ENCODE results near the gene ASPSCR1. TPM values are rescaled to one million over a fixed set of nuclear protein-coding genes. Genes with fewer than 3 reads are reported as not detected.

The ASPSCR1 gene
- total and polyA plus RNA-seq, 2 of the 13 experiments (the other 11 are each of a cell fraction or from before 2014, with no cell fraction given) = 274 to 314 TPM

DNA sequence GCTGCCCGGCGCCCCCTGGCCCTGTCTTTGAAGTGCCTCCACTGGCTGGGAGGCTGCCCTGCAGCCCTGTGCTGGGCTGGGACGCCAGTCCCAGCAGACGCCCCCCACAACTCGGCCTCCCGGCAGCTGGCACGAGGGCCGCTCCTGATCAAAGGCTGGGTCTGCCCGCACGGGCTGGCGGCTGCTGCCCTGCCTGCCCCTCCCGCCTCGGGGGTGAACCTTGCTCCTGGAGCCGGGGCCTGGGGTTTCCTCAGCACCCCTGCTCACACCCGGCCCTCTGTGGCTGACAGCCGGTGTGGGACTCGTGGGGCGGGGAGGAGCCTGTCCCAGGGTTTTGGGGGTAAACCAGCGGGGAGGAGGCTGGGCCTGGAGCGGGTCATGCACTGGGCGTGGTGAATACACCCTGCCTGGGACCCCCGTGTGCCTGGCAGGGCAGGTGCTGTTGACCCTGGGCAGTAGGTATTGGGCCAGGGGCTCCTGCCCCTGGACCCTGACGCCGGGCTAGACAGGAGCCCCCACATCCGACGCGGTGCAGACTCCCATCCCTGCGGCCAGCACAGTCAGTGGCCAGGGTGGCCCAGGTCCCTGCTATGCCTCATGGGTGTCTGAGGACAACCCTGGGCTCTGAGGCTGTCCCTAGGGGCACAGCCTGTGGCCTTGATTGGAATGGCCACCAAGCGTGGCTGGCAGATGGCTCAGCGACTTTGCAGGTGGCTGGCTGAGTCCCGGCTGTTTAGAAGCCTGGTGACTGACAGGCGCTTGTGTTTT lies 23.6 kb downstream of the ASPSCR1 start (continued):
- TF ChIP-seq, protein P1, sequence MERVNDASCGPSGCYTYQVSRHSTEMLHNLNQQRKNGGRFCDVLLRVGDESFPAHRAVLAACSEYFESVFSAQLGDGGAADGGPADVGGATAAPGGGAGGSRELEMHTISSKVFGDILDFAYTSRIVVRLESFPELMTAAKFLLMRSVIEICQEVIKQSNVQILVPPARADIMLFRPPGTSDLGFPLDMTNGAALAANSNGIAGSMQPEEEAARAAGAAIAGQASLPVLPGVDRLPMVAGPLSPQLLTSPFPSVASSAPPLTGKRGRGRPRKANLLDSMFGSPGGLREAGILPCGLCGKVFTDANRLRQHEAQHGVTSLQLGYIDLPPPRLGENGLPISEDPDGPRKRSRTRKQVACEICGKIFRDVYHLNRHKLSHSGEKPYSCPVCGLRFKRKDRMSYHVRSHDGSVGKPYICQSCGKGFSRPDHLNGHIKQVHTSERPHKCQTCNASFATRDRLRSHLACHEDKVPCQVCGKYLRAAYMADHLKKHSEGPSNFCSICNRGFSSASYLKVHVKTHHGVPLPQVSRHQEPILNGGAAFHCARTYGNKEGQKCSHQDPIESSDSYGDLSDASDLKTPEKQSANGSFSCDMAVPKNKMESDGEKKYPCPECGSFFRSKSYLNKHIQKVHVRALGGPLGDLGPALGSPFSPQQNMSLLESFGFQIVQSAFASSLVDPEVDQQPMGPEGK (CRISPR knock-in tag; IDR thresholded peaks at IDR 0.05) = peak; percentile 99
- TF ChIP-seq BCL3 (CRISPR knock-in tag; IDR thresholded peaks at IDR 0.05) = no peak; the same call in 1 of the 2 replicates
- peak; percentile 96 for TF ChIP-seq TGIF2 (CRISPR knock-in tag; IDR thresholded peaks at IDR 0.05)
- peak; percentile 99 for TF ChIP-seq ZGPAT (CRISPR knock-in tag; IDR thresholded peaks at IDR 0.05)
- TF ChIP-seq ZNF24 (IDR thresholded peaks at IDR 0.05) = peak; percentile 55; the same call in 1 of the 2 replicates
- no peak for TF ChIP-seq MLLT10 (CRISPR knock-in tag; IDR thresholded peaks at IDR 0.05)
- TF ChIP-seq PCBP1 (IDR thresholded peaks at IDR 0.05; ENCODE audit: borderline replicate concordance, low read depth, low read length) = peak; percentile 86; the same call in 1 of the 2 replicates
- peak; percentile 96; the same call in 1 of the 2 replicates for TF ChIP-seq ERF (CRISPR knock-in tag; IDR thresholded peaks at IDR 0.05)
- TF ChIP-seq, protein P2, sequence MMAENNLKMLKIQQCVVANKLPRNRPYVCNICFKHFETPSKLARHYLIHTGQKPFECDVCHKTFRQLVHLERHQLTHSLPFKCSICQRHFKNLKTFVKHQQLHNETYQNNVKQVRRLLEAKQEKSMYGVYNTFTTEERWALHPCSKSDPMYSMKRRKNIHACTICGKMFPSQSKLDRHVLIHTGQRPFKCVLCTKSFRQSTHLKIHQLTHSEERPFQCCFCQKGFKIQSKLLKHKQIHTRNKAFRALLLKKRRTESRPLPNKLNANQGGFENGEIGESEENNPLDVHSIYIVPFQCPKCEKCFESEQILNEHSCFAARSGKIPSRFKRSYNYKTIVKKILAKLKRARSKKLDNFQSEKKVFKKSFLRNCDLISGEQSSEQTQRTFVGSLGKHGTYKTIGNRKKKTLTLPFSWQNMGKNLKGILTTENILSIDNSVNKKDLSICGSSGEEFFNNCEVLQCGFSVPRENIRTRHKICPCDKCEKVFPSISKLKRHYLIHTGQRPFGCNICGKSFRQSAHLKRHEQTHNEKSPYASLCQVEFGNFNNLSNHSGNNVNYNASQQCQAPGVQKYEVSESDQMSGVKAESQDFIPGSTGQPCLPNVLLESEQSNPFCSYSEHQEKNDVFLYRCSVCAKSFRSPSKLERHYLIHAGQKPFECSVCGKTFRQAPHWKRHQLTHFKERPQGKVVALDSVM (CRISPR knock-in tag; IDR thresholded peaks at IDR 0.05) = peak; percentile 90
- peak; percentile 91; the same call in 1 of the 2 replicates for TF ChIP-seq BORCS8-MEF2B (CRISPR knock-in tag; IDR thresholded peaks at IDR 0.05)
- TF ChIP-seq MAX (IDR thresholded peaks at IDR 0.05) = no peak
- TF ChIP-seq HNRNPL (IDR thresholded peaks at IDR 0.05; ENCODE audit: low read depth, low read length) = peak; percentile 100
- TF ChIP-seq ZNF331 (CRISPR knock-in tag; IDR thresholded peaks at IDR 0.05) = peak; percentile 86
- no peak; the same call in 1 of the 2 replicates for TF ChIP-seq SRY (CRISPR knock-in tag; IDR thresholded peaks at IDR 0.05)
- peak; percentile 56; the same call in 1 of the 2 replicates for TF ChIP-seq ZNF180 (CRISPR knock-in tag; IDR thresholded peaks at IDR 0.05; ENCODE audit: borderline replicate concordance, low read depth)
- 0 out of 2 replicates have a peak, but pooled peaks have one; percentile 61 for TF ChIP-seq TEAD2 (CRISPR knock-in tag; IDR thresholded peaks at IDR 0.05)
- TF ChIP-seq ZNF143 (CRISPR knock-in tag; IDR thresholded peaks at IDR 0.05) = peak; percentile 59; the same call in 1 of the 2 replicates
- TF ChIP-seq ZNF7 (CRISPR knock-in tag; IDR thresholded peaks at IDR 0.05) = no peak
- TF ChIP-seq ARNTL (CRISPR knock-in tag; IDR thresholded peaks at IDR 0.05) = peak; percentile 92
- peak; percentile 96 for TF ChIP-seq MAZ (IDR thresholded peaks at IDR 0.05; ENCODE audit: borderline replicate concordance, low read depth, low read length)
- peak; percentile 95; the same call in 1 of the 2 replicates for TF ChIP-seq MAZ (CRISPR knock-in tag; IDR thresholded peaks at IDR 0.05; ENCODE audit: low read depth)
- peak; percentile 45; the same call in 1 of the 2 replicates for TF ChIP-seq ZNF101 (CRISPR knock-in tag; IDR thresholded peaks at IDR 0.05; ENCODE audit: borderline replicate concordance, low read depth)
- no peak for TF ChIP-seq NPAS2 (CRISPR knock-in tag; IDR thresholded peaks at IDR 0.05; ENCODE audit: borderline replicate concordance)
- TF ChIP-seq HNRNPUL1 (IDR thresholded peaks at IDR 0.05; ENCODE audit: low read depth, low read length) = peak; percentile 94
